ENCODE data around the gene GLB1L3. TPM values are rescaled to one million over a fixed set of nuclear protein-coding genes. Genes with fewer than 3 reads are reported as not detected.

GLB1L3 gene
- total RNA-seq, 1 experiment from 2014 or later = not detected

DNA sequence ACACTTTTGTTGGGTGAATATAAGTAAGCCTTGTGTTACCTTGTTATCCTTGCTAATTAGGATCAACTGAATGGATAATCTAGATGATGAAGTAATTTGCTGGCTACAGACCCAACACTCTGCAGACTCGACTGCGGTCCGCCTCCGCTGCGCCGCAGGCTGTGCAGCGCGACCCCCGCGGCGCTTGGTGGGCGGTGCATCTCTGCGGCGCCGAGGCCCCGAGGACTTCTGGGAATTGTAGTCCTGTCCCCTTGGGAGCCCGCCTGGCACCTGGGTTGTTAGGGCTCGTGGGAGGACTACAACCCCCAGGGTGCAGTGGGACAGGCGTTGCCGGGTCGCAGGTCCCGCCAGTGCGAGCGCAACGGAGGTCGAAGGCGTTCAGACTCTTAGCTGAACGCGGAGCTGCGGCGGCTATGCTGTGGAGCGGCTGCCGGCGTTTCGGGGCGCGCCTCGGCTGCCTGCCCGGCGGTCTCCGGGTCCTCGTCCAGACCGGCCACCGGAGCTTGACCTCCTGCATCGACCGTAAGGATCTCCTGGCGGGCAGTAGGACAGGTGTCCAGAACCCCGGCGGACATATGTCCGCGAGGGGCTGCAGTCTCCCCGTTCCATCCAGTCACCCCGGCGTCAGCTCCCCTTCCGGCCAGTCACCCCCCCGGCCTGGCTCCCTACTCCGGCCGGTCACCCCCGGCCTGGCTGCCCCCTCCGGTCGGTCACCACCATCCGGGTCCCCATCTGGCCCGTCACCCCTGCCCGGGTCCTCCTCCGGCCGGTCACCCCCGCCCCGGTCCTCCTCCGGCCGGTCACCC, 22.8 kb upstream of the GLB1L3 start, which contains the start of the genes ACAD8 and THYN1 (continued):
- TF ChIP-seq POLR2A (IDR thresholded peaks at IDR 0.05; ENCODE audit: borderline replicate concordance, extremely low read depth, insufficient read depth, insufficient read length) (peak; percentile 86), SRF (IDR thresholded peaks at IDR 0.05; ENCODE audit: low read depth) (no peak), CBX3 (IDR thresholded peaks at IDR 0.05; ENCODE audit: low read depth) (no peak), ELF1 (IDR thresholded peaks at IDR 0.05; ENCODE audit: borderline replicate concordance, low read depth) (no peak; the same call in 1 of the 2 replicates), TCF7L2 (IDR thresholded peaks at IDR 0.05; ENCODE audit: borderline replicate concordance, extremely low read depth, insufficient read depth, insufficient read length) (peak; percentile 16), YY1 (IDR thresholded peaks at IDR 0.05; ENCODE audit: extremely low read depth, insufficient replicate concordance, low read depth, low read length) (peak; percentile 63), SIN3A (IDR thresholded peaks at IDR 0.05; ENCODE audit: low read depth) (peak; percentile 62; the same call in 1 of the 2 replicates), EGR1 (IDR thresholded peaks at IDR 0.05; ENCODE audit: low read depth) (peak; percentile 91), SP1 (IDR thresholded peaks at IDR 0.05; ENCODE audit: low read depth) (peak; percentile 85)
- TF ChIP-seq, protein P1, sequence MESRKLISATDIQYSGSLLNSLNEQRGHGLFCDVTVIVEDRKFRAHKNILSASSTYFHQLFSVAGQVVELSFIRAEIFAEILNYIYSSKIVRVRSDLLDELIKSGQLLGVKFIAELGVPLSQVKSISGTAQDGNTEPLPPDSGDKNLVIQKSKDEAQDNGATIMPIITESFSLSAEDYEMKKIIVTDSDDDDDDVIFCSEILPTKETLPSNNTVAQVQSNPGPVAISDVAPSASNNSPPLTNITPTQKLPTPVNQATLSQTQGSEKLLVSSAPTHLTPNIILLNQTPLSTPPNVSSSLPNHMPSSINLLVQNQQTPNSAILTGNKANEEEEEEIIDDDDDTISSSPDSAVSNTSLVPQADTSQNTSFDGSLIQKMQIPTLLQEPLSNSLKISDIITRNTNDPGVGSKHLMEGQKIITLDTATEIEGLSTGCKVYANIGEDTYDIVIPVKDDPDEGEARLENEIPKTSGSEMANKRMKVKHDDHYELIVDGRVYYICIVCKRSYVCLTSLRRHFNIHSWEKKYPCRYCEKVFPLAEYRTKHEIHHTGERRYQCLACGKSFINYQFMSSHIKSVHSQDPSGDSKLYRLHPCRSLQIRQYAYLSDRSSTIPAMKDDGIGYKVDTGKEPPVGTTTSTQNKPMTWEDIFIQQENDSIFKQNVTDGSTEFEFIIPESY (IDR thresholded peaks at IDR 0.05; ENCODE audit: extremely low read depth, insufficient replicate concordance, low read length) = peak; percentile 76

DNA sequence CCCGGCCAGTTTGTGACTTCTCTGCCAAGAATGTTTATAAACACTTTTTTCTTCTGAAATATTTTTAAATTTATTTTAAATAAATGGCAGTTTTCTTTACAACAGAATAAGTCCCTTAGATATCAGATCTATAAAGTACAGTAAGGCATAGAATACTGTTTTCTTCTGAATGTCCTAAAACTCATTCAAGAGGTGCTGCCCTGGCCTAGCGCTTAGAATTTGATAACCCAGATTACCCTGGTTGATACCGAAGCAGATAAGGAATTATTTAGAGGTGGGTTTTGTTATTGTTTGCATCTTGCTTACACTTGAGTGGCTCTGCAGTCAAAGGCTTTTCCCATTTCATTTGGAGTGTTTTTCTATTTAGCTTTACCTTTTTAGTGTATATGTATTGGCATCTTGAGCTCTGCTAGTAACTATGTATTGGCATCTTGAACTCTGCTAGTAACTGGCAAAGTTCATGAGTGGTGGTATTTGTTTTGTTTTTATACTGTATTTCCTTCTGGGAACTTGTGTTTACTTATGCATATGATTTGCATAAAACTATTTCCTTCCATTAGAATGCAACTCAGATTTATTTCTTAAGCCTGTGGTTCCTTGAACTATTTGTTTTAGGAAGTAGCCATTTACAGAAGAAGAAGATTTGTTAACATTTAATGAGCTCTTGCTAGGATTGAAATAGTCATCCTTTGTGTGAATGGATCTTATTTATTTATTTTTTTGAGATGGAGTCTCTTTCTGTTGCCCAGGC, 21.6 kb upstream of the GLB1L3 start:
- ChIA-PET POLR2A (no interaction called here), CTCF (no interaction called here), RAD21 (ENCODE audit: low non-redundant PET in 1 of 2, low total read pairs in 2 of 2, uncharacterized antibody in 2 of 2, unreplicated experiment in 2 of 2) (no interaction called here)
- Histone ChIP-seq H3K9me3 (ENCODE audit: control insufficient read depth in 1 of 2, insufficient read depth in 1 of 2, low read depth in 1 of 2, low read length in 2 of 2) (no peaks in the 10 kb centered on the region), H3K4me3 (replicated peaks in 1 of 2; ENCODE audit: low read depth in 1 of 2, low read length in 2 of 2) (peak overlapping the region; percentile 73 to 79), H3K4me2 (ENCODE audit: low read length) (peak overlapping the region; percentile 87), H3K27ac (ENCODE audit: low read depth, low read length) (no peak overlapping the region), H3K9me2 (ENCODE audit: insufficient read depth) (no peaks in the 10 kb centered on the region), H3K27me3 (ENCODE audit: insufficient read depth, low read length) (no peaks in the 10 kb centered on the region), H3K4me1 (ENCODE audit: control insufficient read depth in 1 of 2, insufficient read depth in 2 of 2, low read length in 2 of 2) (peaks cover 2 to 9% of the 10 kb centered on the region in 2 experiments; a peak in 2 of 4 replicates), H3K9ac (ENCODE audit: low read length) (peak overlapping the region; percentile 74), H2AFZ (ENCODE audit: low read depth, low read length, poor library complexity, severe bottlenecking) (no peak overlapping the region), H3K79me2 (ENCODE audit: insufficient read depth, low read length) (peaks cover 23% of the 10 kb centered on the region), H3K36me3 (ENCODE audit: control insufficient read depth in 1 of 2, insufficient read depth in 2 of 2, low read length in 2 of 2) (peaks cover 0 to 4% of the 10 kb centered on the region in 2 experiments; a peak in 1 of 4 replicates), H4K20me1 (ENCODE audit: insufficient read depth) (no peaks in the 10 kb centered on the region)
- BruUV-seq (replicated peaks) = TSS peak; percentile 47
- DNase-seq (ENCODE audit: low read depth, low spot score) = no peak
- ATAC-seq = no peak
- intact Hi-C loops (cut with micrococcal nuclease) = loop anchor here (10.0 kb wide), 2 partner anchors 320 to 330 kb away; no protein-coding TSS in a partner anchor
- TF ChIP-seq, protein P1 (IDR thresholded peaks at IDR 0.05; ENCODE audit: extremely low read depth, insufficient replicate concordance, low read length) = no peak
- TF ChIP-seq, protein P2, sequence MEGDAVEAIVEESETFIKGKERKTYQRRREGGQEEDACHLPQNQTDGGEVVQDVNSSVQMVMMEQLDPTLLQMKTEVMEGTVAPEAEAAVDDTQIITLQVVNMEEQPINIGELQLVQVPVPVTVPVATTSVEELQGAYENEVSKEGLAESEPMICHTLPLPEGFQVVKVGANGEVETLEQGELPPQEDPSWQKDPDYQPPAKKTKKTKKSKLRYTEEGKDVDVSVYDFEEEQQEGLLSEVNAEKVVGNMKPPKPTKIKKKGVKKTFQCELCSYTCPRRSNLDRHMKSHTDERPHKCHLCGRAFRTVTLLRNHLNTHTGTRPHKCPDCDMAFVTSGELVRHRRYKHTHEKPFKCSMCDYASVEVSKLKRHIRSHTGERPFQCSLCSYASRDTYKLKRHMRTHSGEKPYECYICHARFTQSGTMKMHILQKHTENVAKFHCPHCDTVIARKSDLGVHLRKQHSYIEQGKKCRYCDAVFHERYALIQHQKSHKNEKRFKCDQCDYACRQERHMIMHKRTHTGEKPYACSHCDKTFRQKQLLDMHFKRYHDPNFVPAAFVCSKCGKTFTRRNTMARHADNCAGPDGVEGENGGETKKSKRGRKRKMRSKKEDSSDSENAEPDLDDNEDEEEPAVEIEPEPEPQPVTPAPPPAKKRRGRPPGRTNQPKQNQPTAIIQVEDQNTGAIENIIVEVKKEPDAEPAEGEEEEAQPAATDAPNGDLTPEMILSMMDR (IDR thresholded peaks at IDR 0.05 in 2 of 3, conservative IDR thresholded peaks at IDR 0.05 in 1 of 3; ENCODE audit: borderline replicate concordance in 1 of 3, insufficient read depth in 1 of 3, low read depth in 2 of 3, low read length in 2 of 3) = no peak
